Activated CD4-positive, alpha-beta memory T cell treated with anti-CD3 and anti-CD28 coated beads, Interleukin-2, amount 10 ng/mL, durations not matched to agents 7 days and 5 days (primary cell): ENCODE data around the gene TARBP2. TPM values are rescaled to one million over a fixed set of nuclear protein-coding genes. Genes with fewer than 3 reads are reported as not detected.

Experiments used
- CTCF ChIA-PET: fragments of 350-600 bp; sonication (Branson Sonifier 250); formaldehyde crosslinking; loops from one replicate; lab custom pipeline; 2021; ENCODE audit warnings: antibody characterized with exemption, inconsistent platforms; lab: Charles Lee
- POLR2A ChIA-PET: fragments of 350-600 bp; sonication (Branson Sonifier 250); formaldehyde crosslinking; loops from one replicate; lab custom pipeline; 2021; ENCODE audit warnings: antibody characterized with exemption; lab: Charles Lee
- DNase-seq: peaks from one replicate; pipeline ENCODE4 v3.0.0-alpha.2; 2020
- H3K27ac Mint-ChIP-seq: one replicate; pipeline ENCODE4 v1.8.0; 2021; ENCODE audit warnings: mild to moderate bottlenecking, mixed read lengths
- H3K27me3 Mint-ChIP-seq: one replicate; pipeline ENCODE4 v1.8.0; 2021; ENCODE audit warnings: mixed read lengths
- H3K36me3 Mint-ChIP-seq: one replicate; pipeline ENCODE4 v1.8.0; 2021; ENCODE audit warnings: low read depth, mixed read lengths
- H3K4me1 Mint-ChIP-seq: one replicate; pipeline ENCODE4 v1.8.0; 2021; ENCODE audit warnings: mixed read lengths
- H3K4me3 Mint-ChIP-seq: one replicate; pipeline ENCODE4 v1.8.0; 2021; ENCODE audit warnings: mild to moderate bottlenecking, mixed read lengths
- H3K9me3 Mint-ChIP-seq: one replicate; pipeline ENCODE4 v1.8.0; 2021; ENCODE audit warnings: mixed read lengths
- total RNA-seq, 2 experiments: library from RNA; stranded (reverse); gene quantifications; one replicate each; pipeline ENCODE4 v1.2.3, GENCODE V29; 2021

TARBP2 gene
- total RNA-seq, 2 experiments from 2014 or later: 24.5 to 28.0 TPM

- peak; percentile 38 for DNase-seq
- ChIA-PET CTCF (interaction anchor here (0.7 to 5.1 kb wide), 22 partner anchors 8 to 462 kb away, joined by 3 to 47 read pairs (median 5); partner anchors contain the start of genes AAAS, ATP5MC2, MYG1 and SP1), POLR2A (interaction anchor here (0.6 to 4.2 kb wide), 31 partner anchors 9 to 780 kb away, joined by 3 to 44 read pairs (median 4); partner anchors contain the start of genes AAAS, ATP5MC2, CBX5 and CSAD)
- no peaks in the 10 kb centered on the region for H3K9me3 Mint-ChIP-seq
- peak overlapping the region; percentile 80 for H3K4me3 Mint-ChIP-seq
- H3K27ac Mint-ChIP-seq: peak overlapping the region; percentile 97
- peaks cover 2% of the 10 kb centered on the region for H3K36me3 Mint-ChIP-seq
- peaks cover 47% of the 10 kb centered on the region for H3K4me1 Mint-ChIP-seq
- H3K27me3 Mint-ChIP-seq: no peaks in the 10 kb centered on the region
These were observed 824 bp upstream of the TARBP2 start for GRCh38 chr12:53500142-53500775.

DNA sequence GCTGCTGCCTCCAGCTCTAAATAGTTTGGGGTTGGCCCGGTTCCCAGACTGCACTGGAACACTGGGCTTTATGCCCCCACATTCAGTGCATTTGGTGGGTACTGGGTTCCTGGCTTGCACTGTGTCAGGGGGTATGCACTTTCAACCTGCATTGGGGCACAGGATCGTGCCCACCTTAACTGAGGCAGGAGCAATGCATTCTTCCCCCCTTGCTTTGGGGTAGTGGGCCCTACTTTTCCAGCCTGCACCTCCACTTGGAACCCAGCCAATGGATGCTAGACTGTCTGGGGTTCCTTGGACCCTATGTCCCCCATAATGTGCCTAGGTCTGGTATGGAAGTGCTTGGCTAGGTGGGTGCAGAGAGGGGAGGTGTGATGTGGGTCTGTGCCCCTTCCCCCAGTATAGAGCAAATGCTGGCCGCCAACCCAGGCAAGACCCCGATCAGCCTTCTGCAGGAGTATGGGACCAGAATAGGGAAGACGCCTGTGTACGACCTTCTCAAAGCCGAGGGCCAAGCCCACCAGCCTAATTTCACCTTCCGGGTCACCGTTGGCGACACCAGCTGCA, 615 bp downstream of the TARBP2 start:
- Mint-ChIP-seq H3K36me3 (peaks cover 9% of the 10 kb centered on the region), H3K4me3 (peak overlapping the region; percentile 80), H3K4me1 (peaks cover 43% of the 10 kb centered on the region), H3K9me3 (no peaks in the 10 kb centered on the region), H3K27ac (peak overlapping the region; percentile 97), H3K27me3 (no peaks in the 10 kb centered on the region)
- no peak for DNase-seq
- ChIA-PET POLR2A (interaction anchor here (0.9 to 4.2 kb wide), 18 partner anchors 10 to 779 kb away, joined by 3 to 44 read pairs (median 6); partner anchors contain the start of genes AAAS, ATP5MC2, CBX5 and EIF4B), CTCF (interaction anchor here (0.7 to 5.1 kb wide), 21 partner anchors 9 to 1476 kb away, joined by 3 to 47 read pairs (median 5); partner anchors contain the start of genes AAAS, ATP5MC2, MYG1 and SP1)

DNA sequence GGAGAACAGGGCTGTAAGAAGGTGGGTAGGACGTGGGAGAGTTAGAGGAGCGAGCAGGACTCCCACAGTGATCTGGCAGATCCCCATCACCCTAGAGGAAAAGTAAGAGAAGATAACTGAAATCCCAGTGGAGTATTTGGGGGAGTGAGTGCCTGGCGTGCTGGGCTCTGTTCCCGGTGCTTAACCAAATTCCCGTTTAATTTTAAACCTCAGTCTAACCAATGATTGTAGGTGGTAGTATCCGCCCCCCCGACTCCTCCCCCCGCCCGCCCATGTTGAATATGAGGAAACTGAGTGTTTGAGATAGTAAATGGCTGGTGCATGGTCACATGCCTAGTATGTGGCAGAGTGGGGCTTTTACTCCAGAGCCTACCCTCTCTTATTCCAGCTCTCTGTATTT, 1.2 kb downstream of the TARBP2 start:
- Mint-ChIP-seq H3K4me3 (peak overlapping the region; percentile 80), H3K4me1 (peaks cover 37% of the 10 kb centered on the region), H3K36me3 (peaks cover 12% of the 10 kb centered on the region), H3K9me3 (no peaks in the 10 kb centered on the region), H3K27me3 (no peaks in the 10 kb centered on the region), H3K27ac (peak overlapping the region; percentile 97)
- DNase-seq: no peak
- POLR2A ChIA-PET: interaction anchor here (3.1 to 4.2 kb wide), 3 partner anchors 9 to 48 kb away, joined by 25 to 44 read pairs (median 37); no protein-coding TSS in a partner anchor
- CTCF ChIA-PET: no interaction called here

- CTCF ChIA-PET: no interaction called here
- no peak for DNase-seq
- H3K36me3 Mint-ChIP-seq: peaks cover 12% of the 10 kb centered on the region
- H3K27me3 Mint-ChIP-seq: no peaks in the 10 kb centered on the region
- no peaks in the 10 kb centered on the region for H3K9me3 Mint-ChIP-seq
- peaks cover 32% of the 10 kb centered on the region for H3K4me1 Mint-ChIP-seq
- H3K4me3 Mint-ChIP-seq: no peak overlapping the region
- no peak overlapping the region for H3K27ac Mint-ChIP-seq
- POLR2A ChIA-PET: interaction anchor here (3.1 kb wide), 1 partner anchor 49 kb away, joined by 25 read pairs; no protein-coding TSS in a partner anchor
These were observed 2.1 kb downstream of the TARBP2 start for GRCh38 chr12:53502983-53503728.

GRCh38 chr12:53504004-53504920, 3.2 kb downstream of the TARBP2 start:
- POLR2A ChIA-PET: interaction anchor here (1.0 kb wide), 1 partner anchor 180 kb away, joined by 3 read pairs; no protein-coding TSS in a partner anchor

DNA sequence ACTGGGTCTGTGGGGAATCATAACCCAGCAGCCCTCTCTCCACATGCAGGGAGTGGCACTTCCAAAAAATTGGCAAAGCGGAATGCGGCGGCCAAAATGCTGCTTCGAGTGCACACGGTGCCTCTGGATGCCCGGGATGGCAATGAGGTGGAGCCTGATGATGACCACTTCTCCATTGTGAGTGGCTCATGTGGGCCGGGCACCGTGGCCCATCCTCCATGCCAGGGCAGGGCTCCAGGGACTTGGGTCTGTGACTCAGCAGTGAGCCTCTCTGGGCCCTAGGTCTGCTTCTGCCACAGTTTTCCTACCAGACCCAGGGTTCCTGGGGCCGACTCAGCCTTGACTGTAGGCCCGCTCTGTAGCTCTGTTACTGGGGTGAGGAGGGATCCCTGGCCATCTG, 4.0 kb downstream of the TARBP2 start:
- Mint-ChIP-seq H3K27me3 (no peaks in the 10 kb centered on the region), H3K4me3 (no peak overlapping the region), H3K4me1 (peaks cover 27% of the 10 kb centered on the region), H3K27ac (no peak overlapping the region), H3K36me3 (peaks cover 12% of the 10 kb centered on the region), H3K9me3 (no peaks in the 10 kb centered on the region)
- DNase-seq: no peak
- ChIA-PET CTCF (interaction anchor here (0.5 kb wide), 1 partner anchor 83 kb away, joined by 4 read pairs; no protein-coding TSS in a partner anchor), POLR2A (interaction anchor here (1.6 kb wide), 1 partner anchor 11 kb away, joined by 7 read pairs; no protein-coding TSS in a partner anchor)

More at GRCh38 chr12:53504004-53504920, 3.2 kb downstream of the TARBP2 start:
- Mint-ChIP-seq H3K36me3 (peaks cover 12% of the 10 kb centered on the region), H3K27ac (peak overlapping the region; percentile 40), H3K4me1 (peaks cover 31% of the 10 kb centered on the region), H3K4me3 (no peak overlapping the region), H3K9me3 (no peaks in the 10 kb centered on the region), H3K27me3 (no peaks in the 10 kb centered on the region)
- CTCF ChIA-PET: interaction anchor here (0.5 kb wide), 1 partner anchor 288 kb away, joined by 3 read pairs; no protein-coding TSS in a partner anchor
- DNase-seq: no peak

- Mint-ChIP-seq H3K9me3 (no peaks in the 10 kb centered on the region), H3K4me1 (peaks cover 25% of the 10 kb centered on the region), H3K27me3 (no peaks in the 10 kb centered on the region), H3K27ac (no peak overlapping the region), H3K36me3 (peaks cover 12% of the 10 kb centered on the region), H3K4me3 (no peak overlapping the region)
- CTCF ChIA-PET: interaction anchor here (0.5 to 0.8 kb wide), 3 partner anchors 14 to 241 kb away, joined by 3 to 4 read pairs (median 3); no protein-coding TSS in a partner anchor
- POLR2A ChIA-PET: interaction anchor here (1.6 kb wide), 1 partner anchor 12 kb away, joined by 7 read pairs; no protein-coding TSS in a partner anchor
- DNase-seq: no peak
These were observed 4.7 kb downstream of the TARBP2 start for GRCh38 chr12:53505555-53506449.

DNA sequence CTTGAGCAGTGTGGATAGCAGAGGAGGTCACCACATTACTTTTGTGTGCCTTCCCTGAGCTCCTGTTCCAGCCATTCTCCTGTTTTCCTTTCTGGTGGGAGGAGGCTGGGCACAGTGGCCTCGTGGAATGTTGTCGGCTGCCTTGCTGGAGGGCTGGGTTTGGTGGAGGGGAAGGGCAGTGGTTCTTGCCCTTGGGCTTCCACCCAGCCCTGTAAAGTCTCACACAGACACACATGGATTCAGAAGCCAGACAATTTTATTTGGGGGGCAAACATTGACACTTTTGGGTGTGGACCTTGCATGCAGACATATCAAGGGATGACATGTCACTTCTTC, 5.3 kb downstream of the TARBP2 start:
- Mint-ChIP-seq H3K27me3 (no peaks in the 10 kb centered on the region), H3K4me3 (no peak overlapping the region), H3K9me3 (no peaks in the 10 kb centered on the region), H3K4me1 (peaks cover 25% of the 10 kb centered on the region), H3K36me3 (peaks cover 13% of the 10 kb centered on the region), H3K27ac (no peak overlapping the region)
- ChIA-PET CTCF (interaction anchor here (0.5 to 0.8 kb wide), 2 partner anchors 15 to 241 kb away, joined by 3 read pairs; no protein-coding TSS in a partner anchor), POLR2A (interaction anchor here (1.6 kb wide), 1 partner anchor 12 kb away, joined by 7 read pairs; no protein-coding TSS in a partner anchor)
- no peak for DNase-seq

- ChIA-PET POLR2A (interaction anchor here (1.6 to 1.9 kb wide), 2 partner anchors 13 to 75 kb away, joined by 6 to 7 read pairs; no protein-coding TSS in a partner anchor), CTCF (interaction anchor here (0.8 to 3.7 kb wide), 4 partner anchors 13 to 154 kb away, joined by 3 to 54 read pairs (median 22); no protein-coding TSS in a partner anchor)
- no peak for DNase-seq
- Mint-ChIP-seq H3K9me3 (no peaks in the 10 kb centered on the region), H3K36me3 (peaks cover 14% of the 10 kb centered on the region), H3K27me3 (no peaks in the 10 kb centered on the region), H3K4me3 (no peak within 1 kb of the TSS), H3K4me1 (peaks cover 19% of the 10 kb centered on the region), H3K27ac (peak within 1 kb of the TSS; percentile 6)
These were observed 6.0 kb downstream of the TARBP2 start, which contains the start of gene NPFF for GRCh38 chr12:53506881-53507602. TSS of gene NPFF (minus strand) at chr12:53507484. CDS start at chr12:53507474, 10 bp downstream.

DNA sequence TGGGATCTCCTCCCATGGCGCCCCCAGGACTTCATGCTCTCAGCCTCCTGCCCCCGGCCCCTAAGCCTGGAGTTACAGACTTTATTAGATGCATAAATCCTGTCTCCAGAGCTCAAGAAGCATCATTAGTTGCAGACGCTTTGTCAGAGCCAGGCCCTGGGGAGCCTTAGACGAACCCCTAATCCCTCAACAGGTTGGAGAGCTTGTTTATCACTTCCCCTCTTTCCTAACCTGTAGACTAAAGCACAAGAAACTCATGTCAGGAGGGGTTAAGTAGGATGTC, 6.5 kb downstream of the TARBP2 start:
- Mint-ChIP-seq H3K4me3 (no peak overlapping the region), H3K27ac (no peak overlapping the region), H3K27me3 (no peaks in the 10 kb centered on the region), H3K36me3 (peaks cover 17% of the 10 kb centered on the region), H3K4me1 (peaks cover 16% of the 10 kb centered on the region), H3K9me3 (no peaks in the 10 kb centered on the region)
- ChIA-PET POLR2A (interaction anchor here (1.0 to 8.1 kb wide), 4 partner anchors 7 to 75 kb away, joined by 3 to 44 read pairs (median 6); partner anchors contain the start of genes MAP3K12 and TARBP2), CTCF (interaction anchor here (1.1 to 6.0 kb wide), 7 partner anchors 8 to 219 kb away, joined by 4 to 54 read pairs (median 10); partner anchors contain the start of genes MAP3K12 and TARBP2)
- DNase-seq: no peak
